ENCODE data around the gene DNPEP.
"Not testable (repeated sequence)": the region's sequence is repeated elsewhere in the genome, so short reads cannot be mapped to it uniquely, and the experiment has no call there.

DNPEP gene

DNA sequence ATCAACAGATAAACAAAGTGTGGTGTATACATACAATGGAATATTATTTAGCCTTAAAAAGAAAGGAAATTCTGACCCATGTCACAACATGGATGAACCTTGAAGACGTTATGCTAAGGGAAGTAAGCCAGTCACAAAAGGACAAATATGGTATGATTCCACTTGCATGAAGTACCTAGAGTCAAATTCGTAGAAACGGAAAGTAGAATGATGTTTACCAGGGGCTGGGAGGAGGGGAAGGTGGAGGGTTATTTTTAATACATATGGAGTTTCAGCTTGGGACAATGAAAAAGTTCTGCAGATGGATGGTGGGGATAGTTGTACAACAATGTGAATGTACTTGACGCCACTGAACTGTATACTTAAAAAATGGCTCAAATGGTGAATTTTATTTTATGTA is 27.1 kb upstream of the DNPEP start:
- no peak for DNase-seq (ENCODE audit: low read depth)
- H3K4me3 ChIP-seq (ENCODE audit: low read length): no peak overlapping the region
- TF ChIP-seq, protein P1, sequence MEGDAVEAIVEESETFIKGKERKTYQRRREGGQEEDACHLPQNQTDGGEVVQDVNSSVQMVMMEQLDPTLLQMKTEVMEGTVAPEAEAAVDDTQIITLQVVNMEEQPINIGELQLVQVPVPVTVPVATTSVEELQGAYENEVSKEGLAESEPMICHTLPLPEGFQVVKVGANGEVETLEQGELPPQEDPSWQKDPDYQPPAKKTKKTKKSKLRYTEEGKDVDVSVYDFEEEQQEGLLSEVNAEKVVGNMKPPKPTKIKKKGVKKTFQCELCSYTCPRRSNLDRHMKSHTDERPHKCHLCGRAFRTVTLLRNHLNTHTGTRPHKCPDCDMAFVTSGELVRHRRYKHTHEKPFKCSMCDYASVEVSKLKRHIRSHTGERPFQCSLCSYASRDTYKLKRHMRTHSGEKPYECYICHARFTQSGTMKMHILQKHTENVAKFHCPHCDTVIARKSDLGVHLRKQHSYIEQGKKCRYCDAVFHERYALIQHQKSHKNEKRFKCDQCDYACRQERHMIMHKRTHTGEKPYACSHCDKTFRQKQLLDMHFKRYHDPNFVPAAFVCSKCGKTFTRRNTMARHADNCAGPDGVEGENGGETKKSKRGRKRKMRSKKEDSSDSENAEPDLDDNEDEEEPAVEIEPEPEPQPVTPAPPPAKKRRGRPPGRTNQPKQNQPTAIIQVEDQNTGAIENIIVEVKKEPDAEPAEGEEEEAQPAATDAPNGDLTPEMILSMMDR (IDR thresholded peaks at IDR 0.05; ENCODE audit: insufficient read depth, low read depth, low read length, missing control alignments): no peak

DNA sequence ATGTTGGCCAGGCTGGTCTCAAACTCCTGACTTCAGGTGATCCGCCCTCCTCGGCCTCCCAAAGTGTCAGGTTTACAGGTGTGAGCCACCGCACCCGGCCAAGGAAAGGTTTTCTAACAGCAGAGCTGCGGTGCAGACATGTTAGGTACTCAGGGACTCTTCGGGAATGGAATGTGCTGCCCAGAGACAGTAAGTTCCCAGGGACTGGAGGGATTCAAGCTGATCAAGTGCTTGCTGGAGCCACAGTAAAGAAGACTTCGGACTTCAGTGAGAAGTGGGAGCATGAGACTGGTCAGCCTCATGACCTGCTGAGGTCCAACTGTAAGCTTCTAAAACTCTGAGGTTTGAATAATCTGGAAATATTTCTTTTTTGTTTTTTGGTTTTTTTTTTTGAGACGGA is 22.7 kb upstream of the DNPEP start:
- no peak for DNase-seq (ENCODE audit: low read depth)
- TF ChIP-seq, protein P1 (IDR thresholded peaks at IDR 0.05; ENCODE audit: insufficient read depth, low read depth, low read length, missing control alignments): no peak
- no peak overlapping the region for H3K4me3 ChIP-seq (ENCODE audit: low read length)

DNA sequence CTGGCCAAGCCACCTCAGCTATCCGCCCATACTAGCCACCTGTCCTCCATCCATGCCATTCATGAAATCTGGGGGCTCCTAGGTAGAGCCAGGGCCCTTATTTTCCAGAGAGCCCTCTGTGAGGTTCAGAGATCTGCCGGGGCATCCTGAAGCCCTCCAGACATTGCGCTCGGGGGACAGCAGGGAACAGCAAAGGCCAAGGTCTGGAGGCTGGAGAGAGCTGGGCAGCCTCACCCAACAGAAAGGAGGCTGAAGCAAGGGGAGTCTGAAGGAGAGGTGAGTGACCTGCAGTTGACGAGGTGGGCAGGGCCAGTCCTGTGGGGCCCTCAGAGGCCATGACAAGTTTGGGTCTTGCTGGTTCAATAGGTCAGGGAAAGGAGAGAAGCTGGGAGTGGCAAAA is 21.9 kb upstream of the DNPEP start:
- DNase-seq (ENCODE audit: low read depth): no peak
- TF ChIP-seq, protein P1 (IDR thresholded peaks at IDR 0.05; ENCODE audit: insufficient read depth, low read depth, low read length, missing control alignments): no peak
- no peak overlapping the region for H3K4me3 ChIP-seq (ENCODE audit: low read length)

DNA sequence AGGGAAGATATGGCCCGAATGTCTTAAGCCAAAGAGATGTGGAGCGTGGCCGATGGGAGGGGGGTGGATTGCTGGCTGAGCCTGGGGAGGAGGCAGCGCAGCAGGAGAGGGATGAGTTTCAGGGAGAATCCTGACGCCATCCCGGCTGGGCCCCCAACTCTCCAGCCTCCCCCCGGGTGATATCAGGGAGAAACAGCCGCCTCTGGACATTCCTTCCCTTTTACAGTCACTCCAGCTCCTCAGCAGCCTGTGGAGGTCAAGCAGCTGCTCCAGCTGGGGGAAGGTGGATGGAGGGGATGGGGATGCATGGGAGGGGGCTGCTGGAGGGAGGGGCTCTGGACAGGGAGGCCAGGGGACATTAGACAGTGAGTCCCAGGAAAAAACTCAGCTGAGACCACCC is 20.9 kb upstream of the DNPEP start:
- DNase-seq (ENCODE audit: low read depth): no peak
- TF ChIP-seq, protein P1 (IDR thresholded peaks at IDR 0.05; ENCODE audit: insufficient read depth, low read depth, low read length, missing control alignments): no peak

DNA sequence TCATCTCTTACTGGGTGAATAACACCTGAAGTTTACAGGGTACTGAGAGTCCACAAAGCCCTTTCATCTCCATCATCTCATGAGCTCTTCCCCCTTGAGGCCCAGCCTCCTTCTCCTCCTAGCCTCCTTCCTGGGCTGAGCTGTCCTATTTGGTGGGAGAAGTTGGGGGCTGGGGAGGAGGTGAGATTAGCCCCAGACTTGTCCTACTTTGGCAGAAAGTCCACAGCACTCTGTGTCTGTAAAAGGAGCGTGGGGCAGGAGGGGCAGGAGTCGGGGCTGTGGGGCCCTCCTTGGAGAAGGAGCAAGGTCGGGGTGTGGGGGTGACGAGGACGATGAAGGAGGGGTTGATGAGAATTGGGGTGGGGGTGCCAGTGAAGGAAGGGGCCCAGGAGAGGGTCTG is 20.5 kb upstream of the DNPEP start:
- TF ChIP-seq, protein P1 (IDR thresholded peaks at IDR 0.05; ENCODE audit: insufficient read depth, low read depth, low read length, missing control alignments): no peak
- no peak for DNase-seq (ENCODE audit: low read depth)
- H3K4me3 ChIP-seq (ENCODE audit: low read length): no peak overlapping the region

More for the DNA sequence above, 20.9 kb upstream of the DNPEP start:
- no peak overlapping the region for H3K4me3 ChIP-seq (ENCODE audit: low read length)

DNA sequence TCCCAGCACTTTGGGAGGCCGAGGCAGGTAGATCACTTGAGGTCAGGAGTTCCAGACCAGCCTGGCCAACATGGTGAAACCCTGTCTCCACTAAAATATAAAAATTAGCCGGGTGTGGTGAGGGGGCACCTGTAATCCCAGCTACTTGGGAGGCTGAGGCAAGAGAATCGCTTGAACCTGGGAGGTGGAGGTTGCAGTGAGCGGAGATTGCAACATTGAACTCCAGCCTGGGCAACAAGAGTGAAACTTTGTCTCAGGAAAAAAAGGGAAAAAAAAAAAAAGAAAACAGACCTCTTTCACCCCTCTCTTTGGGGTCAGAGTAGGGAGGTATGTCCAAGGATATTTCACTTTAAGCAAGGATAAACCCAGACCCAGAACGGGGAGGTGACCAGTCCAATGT is 19.6 kb upstream of the DNPEP start:
- not testable (repeated sequence) for DNase-seq (ENCODE audit: low read depth); H3K4me3 ChIP-seq (ENCODE audit: low read length)

DNA sequence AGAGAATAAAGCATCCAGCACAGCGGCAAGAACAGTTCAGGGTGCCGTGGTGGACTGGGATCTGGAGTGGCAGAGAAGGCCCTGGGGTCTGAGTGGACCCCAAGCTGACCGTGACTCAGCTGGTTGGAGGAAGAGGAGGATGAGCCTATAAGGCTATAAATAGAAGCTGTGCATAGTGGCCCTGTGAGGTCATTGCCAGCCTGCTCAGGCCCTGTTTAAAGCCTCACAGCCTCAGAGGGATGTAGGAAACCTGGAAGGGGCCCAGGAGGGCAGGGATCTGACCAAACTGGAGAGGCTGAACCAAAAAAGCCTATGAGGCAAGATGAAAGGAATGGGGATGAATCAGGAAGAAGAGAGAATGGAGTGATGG is 19.1 kb upstream of the DNPEP start:
- H3K4me3 ChIP-seq (ENCODE audit: low read length): no peak overlapping the region
- peak; percentile 19 for DNase-seq (ENCODE audit: low read depth)
- TF ChIP-seq, protein P1 (IDR thresholded peaks at IDR 0.05; ENCODE audit: insufficient read depth, low read depth, low read length, missing control alignments): no peak

All from epithelial cell of esophagus (primary cell).